Subcutaneous abdominal adipose tissue (tissue), 5 donors: ENCODE results near the gene EYS.

Source experiments
- H3K27ac ChIP-seq: one replicate; pipeline ENCODE4 v1.7.0; 2013; ENCODE audit warnings: low read depth, mild to moderate bottlenecking, inconsistent platforms, low read length, moderate library complexity
- H3K27me3 ChIP-seq, 5 donors: one replicate each; pipeline ENCODE4 v1.7.0; 2013; ENCODE audit warnings: low read length in 5 of 5, inconsistent platforms in 1 of 5; ENCODE audit not compliant: control insufficient read depth in 5 of 5, insufficient read depth in 4 of 5
- H3K36me3 ChIP-seq, 5 donors: one replicate each; pipeline ENCODE4 v1.7.0; 2013; ENCODE audit warnings: low read length in 5 of 5; ENCODE audit not compliant: control insufficient read depth in 5 of 5, insufficient read depth in 5 of 5
- H3K4me1 ChIP-seq, 5 donors: one replicate each; pipeline ENCODE4 v1.7.0; 2013; ENCODE audit warnings: low read length in 5 of 5, mild to moderate bottlenecking in 3 of 5, moderate library complexity in 1 of 5; ENCODE audit not compliant: control insufficient read depth in 5 of 5, insufficient read depth in 5 of 5
- H3K4me3 ChIP-seq, 5 donors: one replicate each; pipeline ENCODE4 v1.7.0; 2013; ENCODE audit warnings: low read length in 5 of 5, low read depth in 1 of 5
- H3K9ac ChIP-seq, 5 donors: one replicate each; pipeline ENCODE4 v1.7.0; 2013; ENCODE audit warnings: low read length in 5 of 5, mild to moderate bottlenecking in 4 of 5, moderate library complexity in 3 of 5
- H3K9me3 ChIP-seq, 5 donors: one replicate each; pipeline ENCODE4 v1.7.0; 2013; ENCODE audit warnings: low read length in 5 of 5; ENCODE audit not compliant: control insufficient read depth in 5 of 5
- donor health status: healthy.
- donor health status: healthy.
- donor health status: healthy.
- donor health status: healthy.
- donor health status: healthy.

EYS gene

GRCh38 chr6:65700561-65700960 lies 6.5 kb downstream of the EYS start:
- no peaks in the 10 kb centered on the region for H3K27me3 ChIP-seq
- H3K36me3 ChIP-seq: no peaks in the 10 kb centered on the region
- H3K9me3 ChIP-seq: no peaks in the 10 kb centered on the region
- H3K9ac ChIP-seq: no peak overlapping the region
- H3K4me3 ChIP-seq: no peak overlapping the region
- H3K27ac ChIP-seq: no peak overlapping the region
- no peaks in the 10 kb centered on the region for H3K4me1 ChIP-seq

- Histone ChIP-seq H3K9me3 (no peaks in the 10 kb centered on the region), H3K4me1 (no peaks in the 10 kb centered on the region), H3K36me3 (no peaks in the 10 kb centered on the region), H3K27me3 (no peaks in the 10 kb centered on the region), H3K4me3 (no peak overlapping the region), H3K27ac (no peak overlapping the region), H3K9ac (no peak overlapping the region)
Measured at GRCh38 chr6:65692109-65692508, 14.9 kb downstream of the EYS start.

GRCh38 chr6:65680232-65680631 lies 26.8 kb downstream of the EYS start:
- no peaks in the 10 kb centered on the region for H3K9me3 ChIP-seq
- H3K36me3 ChIP-seq: no peaks in the 10 kb centered on the region
- H3K27ac ChIP-seq: no peak overlapping the region
- H3K27me3 ChIP-seq: no peaks in the 10 kb centered on the region
- no peak overlapping the region for H3K9ac ChIP-seq
- H3K4me3 ChIP-seq: no peak overlapping the region
- H3K4me1 ChIP-seq: no peaks in the 10 kb centered on the region

- Histone ChIP-seq H3K4me1 (peaks cover 0 to 12% (median 0%) of the 10 kb centered on the region in 5 donors), H3K36me3 (no peaks in the 10 kb centered on the region), H3K27ac (no peak overlapping the region), H3K9ac (no peak overlapping the region), H3K4me3 (no peak overlapping the region), H3K9me3 (peaks cover 0 to 7% (median 0%) of the 10 kb centered on the region in 5 donors), H3K27me3 (no peaks in the 10 kb centered on the region)
Measured at GRCh38 chr6:65671922-65672321, 35.1 kb downstream of the EYS start.

GRCh38 chr6:65667916-65668656 lies 38.9 kb downstream of the EYS start:
- Histone ChIP-seq H3K36me3 (no peaks in the 10 kb centered on the region), H3K4me1 (peaks cover 0 to 12% (median 0%) of the 10 kb centered on the region in 5 donors), H3K9ac (no peak overlapping the region), H3K9me3 (peaks cover 0 to 5% (median 0%) of the 10 kb centered on the region in 5 donors), H3K27me3 (no peaks in the 10 kb centered on the region), H3K27ac (no peak overlapping the region), H3K4me3 (no peak overlapping the region)

GRCh38 chr6:65650086-65650485 lies 56.9 kb downstream of the EYS start:
- H3K4me1 ChIP-seq: no peaks in the 10 kb centered on the region
- no peak overlapping the region for H3K4me3 ChIP-seq
- no peak overlapping the region for H3K27ac ChIP-seq
- H3K27me3 ChIP-seq: no peaks in the 10 kb centered on the region
- no peak overlapping the region for H3K9ac ChIP-seq
- H3K36me3 ChIP-seq: no peaks in the 10 kb centered on the region
- peaks cover 0 to 3% (median 0%) of the 10 kb centered on the region in 5 donors for H3K9me3 ChIP-seq

- H3K4me3 ChIP-seq: no peak overlapping the region
- no peaks in the 10 kb centered on the region for H3K36me3 ChIP-seq
- no peaks in the 10 kb centered on the region for H3K4me1 ChIP-seq
- H3K9ac ChIP-seq: no peak overlapping the region
- no peaks in the 10 kb centered on the region for H3K27me3 ChIP-seq
- H3K9me3 ChIP-seq: peaks cover 0 to 3% (median 0%) of the 10 kb centered on the region in 5 donors
- no peak overlapping the region for H3K27ac ChIP-seq
Measured at GRCh38 chr6:65649392-65649791, 57.6 kb downstream of the EYS start.

GRCh38 chr6:65646544-65646943 lies 60.5 kb downstream of the EYS start:
- H3K9me3 ChIP-seq: peaks cover 0 to 3% (median 0%) of the 10 kb centered on the region in 5 donors
- no peaks in the 10 kb centered on the region for H3K36me3 ChIP-seq
- H3K4me3 ChIP-seq: no peak overlapping the region
- no peaks in the 10 kb centered on the region for H3K4me1 ChIP-seq
- H3K27ac ChIP-seq: no peak overlapping the region
- H3K27me3 ChIP-seq: no peaks in the 10 kb centered on the region
- no peak overlapping the region for H3K9ac ChIP-seq

GRCh38 chr6:65642776-65643175 lies 64.2 kb downstream of the EYS start:
- H3K9ac ChIP-seq: no peak overlapping the region
- no peaks in the 10 kb centered on the region for H3K36me3 ChIP-seq
- peaks cover 0 to 7% (median 5%) of the 10 kb centered on the region in 5 donors for H3K4me1 ChIP-seq
- no peak overlapping the region for H3K27ac ChIP-seq
- H3K4me3 ChIP-seq: no peak overlapping the region
- no peaks in the 10 kb centered on the region for H3K9me3 ChIP-seq
- H3K27me3 ChIP-seq: no peaks in the 10 kb centered on the region

- Histone ChIP-seq H3K27ac (no peak overlapping the region), H3K9ac (no peak overlapping the region), H3K27me3 (no peaks in the 10 kb centered on the region), H3K36me3 (no peaks in the 10 kb centered on the region), H3K4me1 (peaks cover 0 to 11% (median 5%) of the 10 kb centered on the region in 5 donors), H3K9me3 (no peaks in the 10 kb centered on the region), H3K4me3 (no peak overlapping the region)
Measured at GRCh38 chr6:65638047-65638831, 68.8 kb downstream of the EYS start.
